GM20431 (cell line): Measurements from ENCODE around the gene CDK17.

Experiments used
- in situ Hi-C: fragments of 300-500 bp; cut with MseI, MboI; formaldehyde crosslinking; loops from one replicate; pipeline ENCODE4 v1.15.0; 2020; ENCODE audit warnings: low sequenced_read_pairs; ENCODE audit not compliant: unreplicated experiment

CDK17 gene

DNA sequence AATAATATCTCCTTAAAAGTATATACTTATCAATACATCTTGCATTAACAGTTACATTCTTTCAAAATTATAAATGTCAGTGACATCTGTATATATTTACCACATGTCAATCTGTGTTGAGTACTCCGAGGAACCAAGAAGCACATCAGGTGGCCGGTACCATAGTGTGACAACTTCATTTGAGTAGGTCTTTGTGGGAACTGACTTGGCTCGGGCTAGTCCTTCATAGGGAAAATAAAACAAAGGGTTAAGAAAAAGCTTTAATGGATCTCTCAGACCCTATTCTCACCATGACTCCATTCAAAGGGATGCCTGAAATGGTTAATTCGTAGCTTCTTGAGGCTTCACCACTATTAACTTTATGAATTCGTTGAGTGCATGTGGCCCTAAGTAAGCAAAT, 111.2 kb downstream of the CDK17 start:
- in situ Hi-C loops = no loop called here

DNA sequence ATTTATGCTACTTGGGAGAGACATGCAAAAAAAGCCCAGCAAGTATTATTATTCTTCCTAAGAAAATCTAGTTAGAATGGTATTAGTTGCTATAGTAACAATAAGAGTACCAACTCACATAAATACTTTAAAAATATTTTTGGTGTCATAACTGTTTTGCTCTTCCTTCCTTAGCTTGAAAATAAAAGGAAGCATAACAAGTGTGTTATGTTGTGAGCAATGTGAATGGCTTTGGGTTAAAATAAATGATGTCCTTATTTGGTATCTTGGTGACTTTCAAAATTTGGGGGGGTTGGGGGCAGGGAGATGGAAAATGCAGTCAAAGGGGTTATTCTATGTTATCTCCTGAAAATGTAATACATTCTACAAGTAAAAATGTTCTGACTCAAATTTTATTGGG, 115.1 kb downstream of the CDK17 start:
- in situ Hi-C loops = no loop called here

DNA sequence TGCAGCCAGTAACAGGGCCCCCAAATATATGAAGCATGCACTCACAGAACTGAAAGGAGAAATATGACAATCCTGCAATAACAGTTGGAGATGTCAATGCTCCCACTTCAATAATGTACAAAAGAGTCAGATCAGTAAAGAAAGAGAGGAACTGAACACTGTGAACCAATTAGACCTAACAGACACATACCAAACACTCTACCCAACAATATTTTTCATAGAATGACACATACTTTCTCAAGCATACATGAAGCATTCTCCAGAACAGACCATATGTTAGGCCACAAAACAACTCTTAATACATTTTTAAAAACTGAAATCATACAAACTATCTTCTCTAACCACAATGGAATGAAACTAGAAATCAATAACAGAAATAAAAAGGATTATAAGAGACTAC, 125.9 kb downstream of the CDK17 start:
- in situ Hi-C loops = no loop called here

DNA sequence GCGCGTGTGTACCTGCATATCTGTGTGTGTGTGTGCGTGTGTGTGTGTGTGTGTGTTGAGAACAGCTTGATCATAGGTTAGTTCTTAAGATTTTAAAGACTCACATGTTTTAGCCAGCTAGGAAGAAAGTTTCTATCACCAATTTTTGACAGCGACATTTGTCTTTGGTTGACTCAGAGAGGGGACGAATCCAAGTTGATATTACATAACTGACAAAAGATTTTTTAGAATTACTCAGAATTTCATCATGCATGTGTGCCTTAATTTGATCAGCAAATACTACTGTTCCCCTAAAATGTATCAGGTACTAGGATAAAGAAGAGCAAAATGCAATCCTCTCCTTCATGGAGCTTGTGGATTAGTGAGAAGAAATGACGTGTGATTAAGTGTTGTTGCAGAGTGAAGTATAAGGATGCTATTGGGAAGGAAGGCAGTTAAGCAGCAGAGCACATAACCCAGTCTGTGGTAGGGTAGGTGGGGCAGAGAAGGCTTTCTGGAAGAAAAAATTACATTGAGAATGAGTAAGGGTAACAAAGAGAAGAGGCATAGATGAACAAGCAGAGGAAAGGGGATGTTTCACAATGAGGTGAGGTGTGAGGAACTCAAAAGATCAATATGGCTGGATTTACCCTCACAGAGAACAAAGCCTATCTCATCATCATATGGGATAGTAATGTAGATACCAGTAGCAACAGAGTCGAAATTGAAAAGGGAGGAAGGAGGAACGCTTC, 128.6 kb downstream of the CDK17 start:
- in situ Hi-C loops = no loop called here

DNA sequence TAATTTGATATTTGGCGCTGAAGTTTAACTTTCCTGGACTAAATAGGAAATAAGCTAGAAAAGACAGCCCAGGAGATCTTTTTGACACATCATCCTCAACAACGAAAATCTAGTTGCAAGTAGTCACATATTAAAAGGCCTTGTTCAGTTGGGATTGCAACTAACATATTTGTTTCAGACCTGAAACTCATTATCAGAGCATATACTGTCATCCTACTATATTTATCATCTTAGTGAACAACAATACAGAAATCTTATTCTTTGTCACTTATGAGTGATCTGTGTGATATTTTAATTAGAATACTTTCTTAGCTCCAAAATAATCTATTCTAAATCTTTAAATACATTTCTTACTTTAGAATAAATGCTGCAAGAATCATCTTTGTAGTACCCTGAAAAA, 134.0 kb downstream of the CDK17 start:
- in situ Hi-C loops = no loop called here

DNA sequence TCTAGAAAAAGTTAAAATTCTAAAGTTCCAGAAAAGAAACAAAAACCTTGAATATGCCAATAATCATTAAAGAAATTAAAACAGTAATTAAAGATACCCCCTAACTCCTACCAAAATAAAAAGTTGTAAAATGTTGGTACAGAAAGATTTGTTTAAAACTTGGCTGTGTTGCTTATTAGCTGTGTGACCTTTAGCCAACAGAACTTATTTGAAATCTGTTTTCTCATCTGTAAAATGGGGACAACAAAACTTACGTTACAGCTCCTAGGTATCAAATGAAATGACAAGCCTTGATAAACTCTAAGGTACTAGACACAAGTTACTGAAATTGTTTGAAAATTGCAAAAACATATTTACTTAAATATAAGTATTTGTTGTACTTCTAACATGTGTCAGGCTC, 134.4 kb downstream of the CDK17 start:
- in situ Hi-C loops = no loop called here

DNA sequence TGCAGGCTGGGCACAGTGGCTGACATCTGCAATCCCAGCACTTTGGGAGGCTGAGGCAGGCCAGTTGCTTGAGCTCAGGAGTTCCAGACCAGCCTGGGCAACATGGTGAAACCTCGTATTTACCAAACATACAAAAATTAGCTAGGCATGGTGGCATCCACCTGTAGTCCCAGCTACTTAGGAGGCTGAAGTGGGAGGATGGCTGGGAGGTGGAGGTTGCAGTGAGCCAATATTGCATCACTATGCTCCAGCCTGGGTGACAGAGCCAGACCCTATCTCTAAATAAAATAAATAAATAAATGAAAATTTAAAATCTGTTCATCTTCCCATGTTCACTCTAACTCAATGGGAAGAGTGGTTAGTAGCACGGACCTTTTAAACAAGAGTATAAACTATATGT, 134.8 kb downstream of the CDK17 start:
- in situ Hi-C loops = no loop called here

DNA sequence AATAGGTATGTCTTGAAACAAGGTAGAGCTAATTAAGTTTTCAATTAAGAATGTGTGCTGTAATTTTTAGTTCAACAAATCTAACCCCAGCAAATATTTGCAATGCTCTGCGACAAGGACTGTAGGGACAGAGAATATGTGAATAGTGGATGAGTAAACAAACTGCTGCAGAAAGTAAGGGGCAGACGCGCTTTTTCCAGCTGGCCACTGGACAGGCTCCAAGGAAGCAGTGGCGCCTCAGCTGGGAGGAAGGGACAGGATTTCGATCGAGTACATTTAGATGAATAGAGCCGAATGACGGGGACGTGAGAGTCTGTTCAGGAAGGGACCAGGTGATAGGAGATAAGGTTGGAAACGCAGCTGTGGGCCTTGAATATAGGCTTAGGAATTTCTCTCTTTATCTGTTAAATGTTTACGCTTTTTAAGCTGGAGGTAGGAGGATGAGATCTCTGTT, 136.8 kb downstream of the CDK17 start:
- in situ Hi-C loops = no loop called here

DNA sequence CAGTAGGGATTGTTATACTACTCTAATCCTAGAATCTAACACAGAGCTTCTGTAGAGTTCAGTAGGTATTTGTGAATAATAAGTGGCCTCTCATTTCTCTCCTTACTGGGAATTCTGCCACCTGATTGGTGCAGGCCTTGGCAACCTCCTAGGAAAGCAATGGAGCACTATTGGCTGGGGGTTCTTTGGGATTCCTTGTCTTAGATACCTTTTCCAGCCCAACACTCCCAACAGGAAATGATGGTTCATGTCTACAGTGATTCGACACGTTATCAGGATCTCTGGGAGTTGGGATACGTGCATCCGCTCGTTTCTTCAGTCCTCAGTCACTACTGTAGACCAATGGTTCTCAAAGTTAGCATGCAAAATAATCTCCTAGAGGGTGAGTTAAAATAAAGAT, 138.7 kb downstream of the CDK17 start:
- in situ Hi-C loops = no loop called here

DNA sequence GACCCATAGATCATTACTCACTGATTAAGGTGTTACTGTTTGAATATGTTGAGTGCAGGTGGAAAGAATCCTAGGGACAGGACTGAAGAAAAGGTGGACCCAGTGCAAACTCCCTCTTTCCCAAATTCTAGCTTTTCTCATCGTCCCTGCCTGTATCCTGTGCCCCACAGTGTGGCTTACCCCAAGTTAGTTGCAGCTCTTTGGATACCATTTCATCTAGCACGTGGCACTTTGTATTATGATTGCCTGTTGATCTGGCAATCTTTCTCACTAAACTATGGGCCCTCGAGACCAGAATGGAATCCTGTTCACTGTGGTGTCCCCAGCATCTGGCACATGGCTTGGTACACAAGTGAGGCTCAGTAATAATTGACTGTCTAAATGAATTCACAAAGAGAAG, 139.6 kb downstream of the CDK17 start:
- in situ Hi-C loops = no loop called here

DNA sequence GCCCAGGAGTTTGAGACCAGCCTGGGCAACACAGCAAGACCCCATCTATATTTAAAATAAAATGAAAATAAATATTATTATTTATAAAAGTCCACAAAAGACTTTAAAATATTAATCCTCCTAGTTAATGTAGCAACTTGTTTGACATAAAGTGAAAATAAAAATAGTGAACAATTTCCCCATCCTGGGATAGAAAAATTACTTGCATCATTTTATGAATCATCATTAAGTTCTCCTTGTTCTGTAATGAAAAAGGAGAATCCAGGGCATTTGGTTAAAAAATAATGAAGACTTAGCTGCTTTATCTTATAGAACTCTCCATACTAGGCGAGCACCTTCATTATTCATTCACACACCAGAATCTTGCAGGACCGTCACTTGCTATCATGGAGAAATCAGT, 140.0 kb downstream of the CDK17 start:
- in situ Hi-C loops = no loop called here

DNA sequence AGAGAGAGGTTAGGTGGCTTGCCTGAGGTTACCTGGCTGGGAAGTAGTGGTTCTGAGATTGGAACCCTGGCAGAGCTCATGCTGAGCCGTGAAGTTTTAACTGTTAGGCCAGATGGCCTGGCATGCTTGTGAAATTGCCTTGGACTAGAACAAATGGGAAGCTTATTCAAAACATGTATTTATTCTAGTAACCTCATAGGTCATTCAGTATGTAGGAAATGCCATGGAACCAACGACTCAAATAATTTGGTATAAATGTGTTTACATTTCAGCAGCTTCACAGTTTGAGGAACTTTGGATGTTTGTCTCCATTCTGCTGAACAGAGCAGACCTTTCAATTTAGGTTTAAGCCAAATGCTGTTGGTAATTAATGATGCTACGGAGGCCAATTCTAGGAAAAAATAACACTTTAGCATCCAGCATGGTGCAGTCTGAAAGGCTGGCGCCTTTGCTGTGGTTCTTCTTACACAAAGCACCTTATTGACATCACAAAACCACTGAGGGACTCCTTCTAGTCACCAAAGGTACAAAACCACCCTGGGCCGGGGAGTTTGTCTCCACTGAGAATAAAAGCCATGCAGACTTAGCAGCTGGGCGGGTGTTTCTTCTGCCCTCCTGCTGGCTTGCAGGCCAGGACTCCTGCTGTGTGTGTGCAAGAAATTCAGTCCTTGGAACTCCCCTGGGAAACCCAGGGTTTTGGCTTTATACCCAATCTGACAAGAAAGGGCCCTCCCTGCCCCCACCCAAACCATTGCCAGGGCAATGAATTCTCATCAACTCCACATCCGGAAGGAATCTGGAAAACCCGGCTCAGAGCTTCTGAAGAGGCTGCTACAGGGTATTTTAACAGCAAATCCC, 141.9 kb downstream of the CDK17 start:
- in situ Hi-C loops = no loop called here

DNA sequence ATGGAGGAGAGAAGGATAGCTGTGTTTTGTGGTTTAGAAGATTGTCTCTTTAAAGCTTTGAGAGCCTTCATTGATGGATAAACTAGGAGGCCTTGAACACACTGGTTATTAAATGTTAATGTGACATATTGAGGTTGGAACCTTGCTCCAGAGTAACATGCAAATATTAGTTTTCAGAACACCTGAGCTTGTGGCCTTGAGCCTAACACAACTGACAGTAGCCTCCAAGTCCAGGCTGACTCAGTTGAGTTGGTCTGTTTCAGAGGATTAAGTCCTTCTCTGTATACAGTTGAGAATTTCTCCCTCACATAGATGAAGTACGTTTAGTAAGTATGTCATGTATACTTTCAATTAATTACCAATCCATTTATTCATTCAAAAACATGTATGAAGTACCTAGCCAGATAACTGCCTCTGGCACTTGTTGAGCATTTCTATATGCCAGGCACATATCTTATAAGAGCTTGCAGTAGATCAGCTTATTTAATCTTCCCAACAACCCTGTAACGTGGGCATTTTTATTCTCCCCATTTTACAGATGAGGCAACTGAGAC, 142.6 kb downstream of the CDK17 start:
- in situ Hi-C loops = no loop called here

DNA sequence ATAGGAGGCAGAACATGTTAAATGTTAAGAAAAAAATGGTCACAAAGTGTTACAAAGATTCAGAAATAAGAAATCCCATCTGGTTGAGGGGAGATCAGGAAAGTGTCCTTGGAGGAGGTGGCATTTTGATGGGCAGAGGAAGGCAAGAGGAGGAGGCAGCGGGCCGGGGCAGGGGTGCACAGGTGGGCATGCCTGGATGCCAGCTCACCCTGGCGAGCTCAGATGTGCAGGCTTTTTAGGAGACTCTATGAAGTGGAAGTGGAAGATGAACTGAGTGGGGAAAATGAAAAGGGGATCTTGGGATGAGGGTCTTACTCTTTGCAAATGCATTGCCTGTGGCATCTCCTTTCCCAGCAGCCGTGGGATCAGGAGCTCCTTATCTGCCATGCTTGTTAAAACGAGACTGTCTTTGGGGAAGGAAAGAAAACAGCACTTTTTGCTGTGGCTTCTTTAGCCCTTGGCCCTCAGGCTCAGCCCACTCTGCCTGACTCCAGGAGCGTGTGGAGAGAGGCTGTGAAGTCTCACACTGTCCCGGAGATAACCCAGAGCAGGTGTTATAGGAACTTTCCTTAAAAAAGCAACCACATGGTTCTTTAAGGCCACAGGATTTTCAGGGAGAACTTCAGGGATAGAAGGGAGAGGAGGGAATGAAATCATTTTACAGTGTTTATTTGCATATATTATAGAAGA, 143.4 kb downstream of the CDK17 start:
- in situ Hi-C loops = no loop called here

DNA sequence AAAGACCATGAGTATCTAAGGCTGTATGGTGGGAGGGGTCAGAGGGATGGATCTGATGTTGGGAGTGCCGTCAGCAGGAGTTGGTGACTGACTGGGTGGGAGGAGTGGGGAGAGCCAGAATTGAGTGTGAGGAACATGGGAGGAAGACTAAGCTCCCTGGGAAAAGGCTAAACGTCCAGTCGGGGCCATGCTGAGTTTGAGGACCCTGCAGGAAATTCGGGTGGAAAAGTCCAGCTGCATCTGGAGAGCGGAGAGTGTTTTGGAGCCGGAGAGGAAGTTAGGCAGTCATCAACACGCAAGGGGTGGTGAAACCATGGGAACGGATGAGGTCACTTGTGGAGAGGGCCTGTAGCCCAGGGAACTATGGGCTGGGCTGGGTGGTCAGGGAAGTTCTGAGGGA, 145.2 kb downstream of the CDK17 start:
- in situ Hi-C loops = no loop called here

DNA sequence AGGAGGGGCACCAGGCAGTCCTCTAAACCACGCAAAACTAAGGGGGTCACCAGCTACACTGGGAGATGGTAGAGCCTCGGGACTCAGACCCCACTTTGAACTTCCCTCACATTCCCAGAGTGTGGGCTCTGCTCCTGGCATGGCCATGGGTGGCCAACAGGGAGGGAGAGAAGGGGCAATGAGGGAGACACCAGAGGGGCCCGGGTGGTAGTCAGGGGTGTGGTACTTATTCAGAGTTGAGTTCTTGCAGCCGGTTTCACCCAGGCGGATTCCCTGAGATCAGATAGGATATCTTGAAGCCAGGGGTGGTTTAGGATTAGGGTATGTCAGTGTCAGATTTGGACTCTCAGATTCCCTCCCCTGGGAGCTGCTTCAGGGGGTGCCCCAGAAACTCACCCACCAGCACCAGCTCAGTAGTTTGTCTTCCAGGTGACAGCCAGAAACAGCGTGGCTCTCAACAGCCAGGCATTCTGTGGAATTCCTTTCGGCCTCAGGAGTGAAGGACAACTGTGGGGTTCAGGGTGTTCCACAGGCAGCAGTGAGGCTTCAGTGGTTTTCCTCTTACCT, 150.0 kb downstream of the CDK17 start:
- in situ Hi-C loops = no loop called here

DNA sequence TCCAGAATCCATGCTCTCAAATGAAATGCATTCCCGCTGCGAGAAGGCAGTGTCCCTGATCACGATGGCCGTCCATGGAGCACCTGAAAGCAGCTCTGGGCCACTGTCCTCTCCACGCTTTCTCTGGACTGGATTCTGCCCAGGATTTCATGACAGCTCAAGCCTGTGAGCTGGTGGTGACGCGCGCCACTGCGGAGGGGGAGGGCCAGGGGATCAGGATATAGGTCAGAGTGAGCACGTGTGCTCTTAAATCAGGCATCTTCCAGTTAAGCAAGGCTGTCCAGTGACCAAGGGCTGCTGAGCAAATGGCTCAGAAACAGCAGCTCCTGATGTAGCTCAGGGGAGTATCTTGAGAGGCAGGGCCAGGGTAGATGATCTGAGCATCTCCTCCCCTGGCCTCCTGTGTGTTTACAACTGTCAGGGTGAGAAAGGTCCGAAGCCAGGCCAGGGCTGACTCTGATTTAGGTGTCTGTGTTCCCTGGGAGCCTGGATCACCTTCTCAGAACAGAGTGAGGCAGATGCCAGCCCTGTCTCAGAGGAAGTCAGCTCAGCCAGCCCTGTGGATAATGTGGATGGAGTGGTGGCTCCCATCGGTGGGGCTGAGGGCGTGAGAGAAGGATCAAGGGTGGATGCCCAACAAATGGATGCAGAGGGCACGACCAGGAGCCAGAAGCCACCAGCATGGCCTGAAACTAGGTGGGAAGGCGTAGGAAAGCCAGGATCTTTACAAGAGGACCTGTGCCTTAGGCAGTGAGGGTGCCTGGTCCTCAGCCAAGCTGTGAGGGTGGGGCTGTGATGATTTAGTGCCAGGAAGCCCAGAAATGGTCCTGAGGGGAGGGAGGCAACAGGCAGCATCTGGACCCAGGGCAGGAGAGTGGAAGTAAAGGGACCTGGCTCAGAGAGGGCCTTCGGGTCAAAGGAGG, 150.8 kb downstream of the CDK17 start:
- in situ Hi-C loops = no loop called here

DNA sequence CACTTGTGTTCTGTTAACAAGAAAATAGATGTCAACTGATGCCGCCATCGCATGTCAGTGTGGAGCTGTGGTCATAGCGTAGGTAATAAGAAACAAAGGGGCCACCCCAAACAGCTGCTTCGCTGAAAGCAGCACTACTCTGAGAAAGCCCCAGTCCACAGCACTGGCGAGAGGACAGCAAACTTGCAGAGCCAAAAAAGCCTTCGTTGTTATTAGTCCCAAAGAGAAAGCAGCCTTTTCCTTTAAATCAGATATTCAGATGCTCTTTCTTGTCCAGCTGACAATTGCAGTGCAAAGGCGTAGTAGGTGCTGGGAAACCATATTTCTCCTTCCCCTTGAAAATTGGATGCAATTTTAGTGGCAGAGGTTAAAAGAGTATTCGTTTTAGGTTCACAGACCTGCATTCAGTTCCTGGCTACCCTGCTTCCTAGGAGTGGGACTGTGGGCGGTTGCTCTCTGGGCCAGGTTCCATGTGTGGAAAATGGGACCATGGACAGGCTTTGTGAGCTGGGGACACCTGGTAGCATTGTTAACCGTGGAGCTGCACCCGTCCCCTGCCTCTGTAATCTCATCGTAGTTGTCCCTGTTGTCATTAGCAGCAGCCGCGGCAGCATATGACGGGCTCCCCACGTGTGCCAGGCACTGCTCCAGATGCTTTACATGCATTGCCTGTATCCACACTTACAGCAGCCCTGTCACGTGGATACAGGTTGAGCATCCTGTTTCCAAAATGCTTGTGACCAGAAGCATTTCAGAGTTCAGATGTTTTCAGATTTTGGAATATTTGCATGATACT, 151.9 kb downstream of the CDK17 start:
- in situ Hi-C loops = no loop called here

DNA sequence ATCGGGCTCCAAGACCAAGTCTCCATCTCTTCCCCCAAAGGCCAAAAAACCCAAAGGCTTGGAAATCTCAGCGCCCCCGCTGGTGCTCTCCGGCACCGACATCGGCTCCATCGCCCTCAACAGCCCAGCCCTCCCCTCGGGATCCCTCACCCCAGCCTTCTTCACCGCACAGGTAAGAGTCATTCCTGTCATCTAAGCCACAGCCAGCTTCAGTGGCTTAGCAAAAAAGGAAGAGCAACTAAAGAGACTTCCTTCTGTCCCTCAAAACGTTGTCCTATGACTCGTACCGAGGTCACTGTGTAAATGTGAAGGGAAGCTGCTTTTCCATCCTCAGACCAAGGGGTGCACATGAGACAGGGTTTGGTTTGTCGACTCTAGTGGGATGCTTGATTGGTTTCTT, 152.7 kb downstream of the CDK17 start:
- in situ Hi-C loops = no loop called here
